Suprapubic skin (tissue), 3 donors: ENCODE results near the gene CNNM2.

Experiments
- CTCF ChIP-seq, 2 donors: fragments of 200-600 bp in 1 of 2; fragments of 450-650 bp in 1 of 2; sonication (generic) in 1 of 2; IDR thresholded peaks; one replicate each; pipeline ENCODE4 v1.5.1; 2016 to 2019; ENCODE audit warnings: antibody characterized with exemption in 2 of 2, mild to moderate bottlenecking in 1 of 2, moderate library complexity in 1 of 2
- EP300 ChIP-seq: sonication (generic); formaldehyde crosslinking; IDR thresholded peaks from one replicate; pipeline ENCODE4 v1.6.1; 2017; ENCODE audit warnings: antibody characterized with exemption
- POLR2A ChIP-seq, 2 donors: fragments of 450-650 bp; IDR thresholded peaks; one replicate each; pipeline ENCODE4 v1.6.1; 2017; ENCODE audit warnings: antibody characterized with exemption in 2 of 2, mild to moderate bottlenecking in 2 of 2, moderate library complexity in 2 of 2

GRCh38 chr10:103025696-103026095 lies 107.6 kb downstream of the CNNM2 start:
- TF ChIP-seq CTCF (IDR thresholded peaks at IDR 0.05) (no peak), POLR2A (IDR thresholded peaks at IDR 0.05) (no peak), EP300 (no peak)
